ENCODE results near the gene B3GAT1.

DNA sequence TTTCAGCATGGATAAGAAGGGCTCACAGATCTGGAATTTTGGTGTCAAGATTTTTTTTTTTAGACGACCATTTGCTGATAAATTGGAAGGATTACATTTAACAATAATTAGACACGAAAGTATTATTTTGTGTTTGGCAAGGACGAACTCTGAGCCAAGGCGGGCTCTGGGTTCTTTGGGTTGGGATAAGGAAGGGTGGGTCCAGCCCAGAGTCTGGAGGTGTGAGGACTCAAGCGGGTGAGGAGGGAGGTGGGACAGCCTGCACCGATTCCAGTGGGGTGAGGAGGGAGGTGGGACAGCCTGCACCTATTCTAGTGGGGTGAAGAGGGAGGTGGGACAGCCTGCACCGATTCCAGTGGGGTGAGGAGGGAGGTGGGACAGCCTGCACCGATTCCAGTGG lies 4.1 kb downstream of the B3GAT1 start:
- TF ChIP-seq TARDBP (IDR thresholded peaks at IDR 0.05) (no peak), FOXK2 (IDR thresholded peaks at IDR 0.05) (no peak), HDGF (IDR thresholded peaks at IDR 0.05; ENCODE audit: borderline replicate concordance) (no peak), ARNT (IDR thresholded peaks at IDR 0.05) (no peak), FOXM1 (IDR thresholded peaks at IDR 0.05; ENCODE audit: borderline replicate concordance) (no peak), SP1 (IDR thresholded peaks at IDR 0.05) (no peak), ELF4 (IDR thresholded peaks at IDR 0.05) (no peak), CTBP1 (IDR thresholded peaks at IDR 0.05; ENCODE audit: borderline replicate concordance) (no peak), NFRKB (IDR thresholded peaks at IDR 0.05) (no peak)
- TF ChIP-seq, protein P1, sequence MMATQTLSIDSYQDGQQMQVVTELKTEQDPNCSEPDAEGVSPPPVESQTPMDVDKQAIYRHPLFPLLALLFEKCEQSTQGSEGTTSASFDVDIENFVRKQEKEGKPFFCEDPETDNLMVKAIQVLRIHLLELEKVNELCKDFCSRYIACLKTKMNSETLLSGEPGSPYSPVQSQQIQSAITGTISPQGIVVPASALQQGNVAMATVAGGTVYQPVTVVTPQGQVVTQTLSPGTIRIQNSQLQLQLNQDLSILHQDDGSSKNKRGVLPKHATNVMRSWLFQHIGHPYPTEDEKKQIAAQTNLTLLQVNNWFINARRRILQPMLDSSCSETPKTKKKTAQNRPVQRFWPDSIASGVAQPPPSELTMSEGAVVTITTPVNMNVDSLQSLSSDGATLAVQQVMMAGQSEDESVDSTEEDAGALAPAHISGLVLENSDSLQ (IDR thresholded peaks at IDR 0.05) = no peak

All from HEK293T (cell line).